GM23338 (cell line): ENCODE measurements around the gene UNC79. TPM values are rescaled to one million over a fixed set of nuclear protein-coding genes. Genes with fewer than 3 reads are reported as not detected.

Experiments used
- ATAC-seq: fragments of 200-7000 bp; cut with Tn5 transposase; 3 replicates; pipeline ENCODE4 v1.9.1; 2020
- DNase-seq: peaks from one replicate; pipeline ENCODE4 v3.0.0-alpha.2; 2015; ENCODE audit warnings: low spot score
- H2AFZ ChIP-seq: fragments of 200-600 bp; sonication (generic); 2 replicates; pipeline ENCODE4 v1.8.0; 2016; ENCODE audit warnings: antibody characterized with exemption, mild to moderate bottlenecking, moderate library complexity
- H3F3A ChIP-seq: fragments of 200-600 bp; sonication (generic); replicated peaks from 2 replicates; pipeline ENCODE4 v1.8.0; 2017; ENCODE audit warnings: antibody characterized with exemption, mixed run types, low read depth
- H3K27ac ChIP-seq: fragments of 200-600 bp; sonication (generic); 2 replicates; pipeline ENCODE4 v1.6.1; 2016; ENCODE audit warnings: low read depth
- H3K27me3 ChIP-seq: fragments of 200-600 bp; sonication (generic); 2 replicates; pipeline ENCODE4 v1.8.0; 2016; ENCODE audit warnings: mild to moderate bottlenecking, mixed run types, moderate library complexity; ENCODE audit not compliant: insufficient read depth
- H3K36me3 ChIP-seq: fragments of 200-600 bp; sonication (generic); 2 replicates; pipeline ENCODE4 v1.8.0; 2016; ENCODE audit warnings: mild to moderate bottlenecking; ENCODE audit not compliant: insufficient read depth
- H3K4me1 ChIP-seq: fragments of 200-600 bp; sonication (generic); 2 replicates; pipeline ENCODE4 v1.8.0; 2016; ENCODE audit warnings: mild to moderate bottlenecking, moderate library complexity; ENCODE audit not compliant: insufficient read depth
- H3K4me2 ChIP-seq: fragments of 200-600 bp; sonication (generic); 2 replicates; pipeline ENCODE4 v1.7.1; 2017; ENCODE audit warnings: mixed run types
- H3K4me3 ChIP-seq: fragments of 200-600 bp; sonication (generic); 2 replicates; pipeline ENCODE4 v1.6.1; 2016; ENCODE audit warnings: mixed run types
- H3K79me2 ChIP-seq: fragments of 200-600 bp; sonication (generic); replicated peaks from 2 replicates; pipeline ENCODE4 v1.8.0; 2017; ENCODE audit warnings: mild to moderate bottlenecking; ENCODE audit not compliant: insufficient read depth
- H3K9me2 ChIP-seq: fragments of 200-600 bp; sonication (generic); 2 replicates; pipeline ENCODE4 v1.8.0; 2017; ENCODE audit not compliant: insufficient read depth
- H4K20me1 ChIP-seq: fragments of 200-600 bp; sonication (generic); replicated peaks from 2 replicates; pipeline ENCODE4 v1.8.0; 2017; ENCODE audit warnings: mild to moderate bottlenecking; ENCODE audit not compliant: insufficient read depth
- H3K27ac Mint-ChIP-seq: 2 replicates; pipeline ENCODE4 v1.8.0; 2020; ENCODE audit warnings: inconsistent platforms, mild to moderate bottlenecking, moderate library complexity, mixed read lengths
- H3K27me3 Mint-ChIP-seq: 3 replicates; pipeline ENCODE4 v1.8.0; 2022; ENCODE audit warnings: low read depth, mild to moderate bottlenecking, moderate library complexity, mixed read lengths, inconsistent platforms; ENCODE audit not compliant: insufficient read depth, poor library complexity
- H3K36me3 Mint-ChIP-seq: 3 replicates; pipeline ENCODE4 v1.8.0; 2021; ENCODE audit warnings: low read depth, mild to moderate bottlenecking, inconsistent platforms, moderate library complexity, mixed read lengths
- H3K4me1 Mint-ChIP-seq: 3 replicates; pipeline ENCODE4 v1.8.0; 2020; ENCODE audit warnings: mild to moderate bottlenecking, inconsistent platforms, mixed read lengths
- H3K4me3 Mint-ChIP-seq: 3 replicates; pipeline ENCODE4 v1.8.0; 2021; ENCODE audit warnings: moderate library complexity, mild to moderate bottlenecking, inconsistent platforms, mixed read lengths
- H3K9me3 Mint-ChIP-seq: 3 replicates; pipeline ENCODE4 v1.8.0; 2020; ENCODE audit warnings: moderate library complexity, mild to moderate bottlenecking, inconsistent platforms, mixed read lengths
- CREB1 ChIP-seq: fragments of 250-450 bp; sonication (Bioruptor Pico); IDR thresholded peaks from 2 replicates; pipeline ENCODE4 v1.5.0; 2020; ENCODE audit warnings: low read depth, mild to moderate bottlenecking, moderate library complexity
- CTCF ChIP-seq, 2 experiments: fragments of 200-600 bp in 1 of 2; sonication (generic) in 1 of 2; conservative IDR thresholded peaks; 2 replicates each; pipeline versions ENCODE4 v1.5.1 to v1.6.1; 2016 to 2017; ENCODE audit warnings: antibody characterized with exemption in 2 of 2, low read depth in 2 of 2, mild to moderate bottlenecking in 2 of 2, moderate library complexity in 1 of 2
- POLR2AphosphoS5 ChIP-seq: IDR thresholded peaks from 2 replicates; pipeline ENCODE4 v1.6.1; 2016; ENCODE audit warnings: antibody characterized with exemption, low read depth
- ZNF462 ChIP-seq: fragments of 250-450 bp; sonication (Bioruptor Pico); IDR thresholded peaks from 2 replicates; pipeline ENCODE4 v1.5.0; 2020; ENCODE audit warnings: mild to moderate bottlenecking, moderate library complexity
- polyA plus RNA-seq: library from polyadenylated mRNA; unstranded; fragments of >200 nt; fragmentation: Nextera tagmentation; extraction: Ambion mirVana; gene quantifications from 2 replicates; pipeline ENCODE4 v1.2.1, GENCODE V29; 2016
- total RNA-seq: library from RNA; depleted of rRNA; stranded (reverse); fragments of >200 nt; shearing (Covaris generic); gene quantifications from 2 replicates; pipeline ENCODE4 v1.2.3, GENCODE V29; 2014

Gene UNC79
- total and polyA plus RNA-seq, 2 experiments from 2014 or later: 1.8 to 3.6 TPM

GRCh38 chr14:93693914-93694313 is 263.2 kb downstream of the UNC79 start:
- Mint-ChIP-seq H3K36me3 (peaks cover 15% of the 10 kb centered on the region), H3K27ac (peak overlapping the region; percentile 39; the same call in 1 of the 2 replicates), H3K27me3 (peaks cover 3% of the 10 kb centered on the region), H3K9me3 (peaks cover 6% of the 10 kb centered on the region; the same call in 2 of the 3 replicates), H3K4me1 (peaks cover 41% of the 10 kb centered on the region), H3K4me3 (no peak overlapping the region)
- Histone ChIP-seq H3K9me2 (no peaks in the 10 kb centered on the region), H3K4me2 (peak overlapping the region; percentile 28), H3F3A (peaks cover 2% of the 10 kb centered on the region; the same call in 1 of the 2 replicates), H3K27ac (peak overlapping the region; percentile 7; the same call in 1 of the 2 replicates), H3K79me2 (no peaks in the 10 kb centered on the region), H3K4me1 (peaks cover 35% of the 10 kb centered on the region), H4K20me1 (no peaks in the 10 kb centered on the region), H3K36me3 (no peaks in the 10 kb centered on the region), H2AFZ (no peak overlapping the region), H3K4me3 (no peak overlapping the region), H3K27me3 (no peaks in the 10 kb centered on the region)
- no peak for TF ChIP-seq CTCF (conservative IDR thresholded peaks at IDR 0.05; ENCODE audit: low read depth in 2 of 2)
- peak; percentile 73 for TF ChIP-seq ZNF462
- peak; percentile 58 for DNase-seq
- ATAC-seq: peak; percentile 91

GRCh38 chr14:93700928-93701327 is 270.2 kb downstream of the UNC79 start:
- Histone ChIP-seq H3K4me2 (no peak overlapping the region), H3K27ac (no peak overlapping the region), H3K4me1 (no peaks in the 10 kb centered on the region), H3K79me2 (no peaks in the 10 kb centered on the region), H3K27me3 (no peaks in the 10 kb centered on the region), H3K36me3 (no peaks in the 10 kb centered on the region), H3K4me3 (no peak overlapping the region), H2AFZ (no peak overlapping the region), H3F3A (no peaks in the 10 kb centered on the region), H3K9me2 (no peaks in the 10 kb centered on the region), H4K20me1 (no peaks in the 10 kb centered on the region)
- peaks cover 6% of the 10 kb centered on the region; the same call in 2 of the 3 replicates for H3K9me3 Mint-ChIP-seq
- peaks cover 7% of the 10 kb centered on the region for H3K27me3 Mint-ChIP-seq
- H3K4me3 Mint-ChIP-seq: no peak overlapping the region
- ATAC-seq (peak; percentile 74), DNase-seq (no peak)
- H3K4me1 Mint-ChIP-seq: peaks cover 5% of the 10 kb centered on the region
- peaks cover 10% of the 10 kb centered on the region; the same call in 2 of the 3 replicates for H3K36me3 Mint-ChIP-seq
- TF ChIP-seq CTCF (conservative IDR thresholded peaks at IDR 0.05; ENCODE audit: low read depth in 2 of 2) (no peak), POLR2AphosphoS5 (no peak), CREB1 (no peak)
- H3K27ac Mint-ChIP-seq: no peak overlapping the region
